HG03558 (cell line): Measurements from ENCODE around the gene CFAP251.
A peak's percentile ranks its signal among the peaks of the same experiment; 100 is the strongest.
"Not testable (repeated sequence)": the region's sequence is repeated elsewhere in the genome, so short reads cannot be mapped to it uniquely, and the experiment has no call there.

Source experiments
- ATAC-seq: cut with Tn5 transposase; IDR thresholded peaks from one replicate; pipeline ENCODE4 v1.9.1; 2021; ENCODE audit warnings: moderate number of reproducible peaks; ENCODE audit not compliant: unreplicated experiment; ENCODE audit errors: extremely low read depth

Gene CFAP251

GRCh38 chr12:121917950-121918678, at the start of gene CFAP251:
TSS of gene CFAP251 (plus strand) at chr12:121918592. CDS start at chr12:121921306, 2,714 bp downstream.
- ATAC-seq: no peak

- not testable (repeated sequence) for ATAC-seq
These were observed 49.2 kb upstream of the CFAP251 start for GRCh38 chr12:121869229-121869628.

- no peak for ATAC-seq
These were observed 46.9 kb upstream of the CFAP251 start for GRCh38 chr12:121871467-121871866.

- ATAC-seq: no peak
These were observed 45.7 kb upstream of the CFAP251 start for GRCh38 chr12:121872546-121873215.

- no peak for ATAC-seq
These were observed 45.2 kb upstream of the CFAP251 start for GRCh38 chr12:121873216-121873569.

- no peak for ATAC-seq
These were observed 44.3 kb upstream of the CFAP251 start for GRCh38 chr12:121874071-121874470.

- no peak for ATAC-seq
These were observed 42.8 kb upstream of the CFAP251 start for GRCh38 chr12:121875582-121875981.

GRCh38 chr12:121876080-121876447, 42.3 kb upstream of the CFAP251 start:
- ATAC-seq: not testable (repeated sequence)

GRCh38 chr12:121883315-121883660, 35.1 kb upstream of the CFAP251 start:
- no peak for ATAC-seq

- not testable (repeated sequence) for ATAC-seq
These were observed 33.3 kb upstream of the CFAP251 start for GRCh38 chr12:121885129-121885528.

GRCh38 chr12:121888083-121888477, 30.3 kb upstream of the CFAP251 start:
- no peak for ATAC-seq

- peak; percentile 63 for ATAC-seq
These were observed 29.7 kb upstream of the CFAP251 start, which contains the start of gene PSMD9 for GRCh38 chr12:121888478-121889273. TSS of gene PSMD9 (plus strand) at chr12:121888790. CDS start at chr12:121888857, 67 bp downstream.

GRCh38 chr12:121889274-121889624, 29.1 kb upstream of the CFAP251 start:
- ATAC-seq: no peak

GRCh38 chr12:121889661-121890060, 28.7 kb upstream of the CFAP251 start:
- ATAC-seq: not testable (repeated sequence)

- ATAC-seq: no peak
These were observed 25.5 kb upstream of the CFAP251 start for GRCh38 chr12:121892673-121893561.

GRCh38 chr12:121893961-121894460, 24.4 kb upstream of the CFAP251 start:
- no peak for ATAC-seq

GRCh38 chr12:121894633-121895032, 23.8 kb upstream of the CFAP251 start:
- ATAC-seq: no peak

GRCh38 chr12:121898287-121898686, 20.1 kb upstream of the CFAP251 start:
- no peak for ATAC-seq

- no peak for ATAC-seq
These were observed 18.8 kb upstream of the CFAP251 start for GRCh38 chr12:121899590-121899989.

- no peak for ATAC-seq
These were observed 15.2 kb upstream of the CFAP251 start for GRCh38 chr12:121903202-121903601.
